GM21381 (cell line): ENCODE data around the gene DHX15.
A peak's percentile ranks its signal among the peaks of the same experiment; 100 is the strongest.

Source experiments
- ATAC-seq: cut with Tn5 transposase; IDR thresholded peaks from one replicate; pipeline ENCODE4 v1.9.1; 2021; ENCODE audit warnings: mild to moderate bottlenecking, moderate library complexity; ENCODE audit not compliant: unreplicated experiment

Gene DHX15

DNA sequence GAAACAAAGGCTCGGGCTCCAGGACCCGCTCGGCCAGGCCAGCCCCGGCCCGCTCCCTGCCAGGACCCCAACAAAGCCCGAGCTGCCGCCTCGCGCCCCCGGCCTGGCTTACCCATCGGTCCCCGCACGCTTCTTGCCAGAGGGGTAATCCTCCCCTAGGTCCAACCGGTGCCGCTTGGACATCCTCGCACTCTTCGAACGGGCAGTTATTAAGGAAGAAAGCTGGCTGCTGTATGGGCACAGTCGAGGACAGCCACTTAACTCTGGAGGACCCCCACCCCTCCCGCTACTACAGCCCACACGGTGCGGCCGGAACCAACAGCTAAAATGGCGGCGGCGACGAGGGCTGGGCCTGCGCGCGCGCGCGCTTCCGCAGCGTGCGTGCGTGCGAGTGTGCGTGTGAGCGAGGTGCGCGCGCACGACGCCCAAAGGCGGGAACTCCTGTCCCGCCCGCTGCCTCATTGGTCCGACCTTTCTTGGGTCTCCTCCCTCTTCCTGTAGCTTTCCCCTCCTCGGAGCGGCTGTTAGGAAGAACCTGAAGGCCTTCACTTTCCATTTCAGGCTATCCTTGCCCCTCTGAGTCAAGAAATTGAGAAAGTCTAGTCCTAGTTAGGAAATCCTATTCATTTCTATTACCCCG is at the start of gene DHX15:
Gene DHX15 (minus strand): TSS at position 344 of the 640 bp plus-strand sequence. CDS start 161 bp downstream, at position 183.
- ATAC-seq: peak; percentile 85

DNA sequence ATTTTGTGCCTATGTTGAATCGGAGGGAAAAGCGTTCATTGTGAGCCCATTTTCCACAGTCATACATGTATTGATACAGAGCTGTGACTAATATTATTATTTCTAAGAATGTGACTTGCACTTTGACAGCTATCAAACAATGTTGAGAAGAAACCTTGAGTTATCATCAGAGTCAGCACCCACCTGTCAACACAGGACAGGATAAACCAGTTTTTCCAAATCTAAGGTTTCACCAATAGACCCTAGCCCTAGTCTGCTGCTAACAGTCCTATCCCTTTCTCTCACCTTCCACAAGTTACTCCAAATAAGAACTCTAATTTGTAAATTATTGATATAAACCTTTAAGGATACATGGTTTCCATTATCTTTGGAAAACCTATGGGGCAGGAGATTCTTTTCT is 47.7 kb upstream of the DHX15 start:
- ATAC-seq: no peak

DNA sequence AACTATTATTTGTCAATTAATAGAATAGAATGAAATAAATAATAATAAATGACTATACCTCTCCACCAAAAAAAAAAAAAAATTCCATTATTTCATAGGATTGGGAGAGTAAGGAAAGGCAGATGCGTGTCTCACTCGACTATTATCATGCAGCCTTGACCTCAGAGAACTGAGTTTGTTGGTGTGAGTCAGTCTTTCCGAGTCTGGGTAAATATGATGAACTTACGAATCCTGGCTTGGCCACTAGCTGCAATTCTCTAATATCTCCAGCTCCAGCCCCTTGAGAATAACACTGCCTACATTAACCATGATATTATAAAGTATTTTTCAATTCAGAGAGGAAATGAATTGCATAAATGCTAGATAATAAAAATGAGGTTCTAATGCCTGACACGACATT is 46.6 kb upstream of the DHX15 start:
- no peak for ATAC-seq

DNA sequence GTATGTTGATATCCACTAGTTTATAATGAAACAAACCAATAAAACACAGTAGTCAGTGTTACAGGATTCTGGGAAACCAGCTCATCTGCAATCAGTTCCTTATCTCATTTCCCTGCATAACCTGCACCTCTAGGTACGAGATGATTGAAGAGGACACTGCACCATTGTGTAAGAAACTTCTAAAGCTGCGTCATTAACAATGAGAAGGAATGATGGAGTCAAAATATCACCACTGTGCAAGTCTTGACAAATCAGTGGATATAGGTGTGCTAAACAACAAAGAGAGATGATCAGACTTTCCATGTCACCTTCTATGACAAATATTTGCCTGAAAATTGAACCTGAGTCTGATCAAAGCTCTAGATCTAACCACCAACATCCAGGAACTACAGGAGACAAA is 40.7 kb upstream of the DHX15 start:
- ATAC-seq: no peak

DNA sequence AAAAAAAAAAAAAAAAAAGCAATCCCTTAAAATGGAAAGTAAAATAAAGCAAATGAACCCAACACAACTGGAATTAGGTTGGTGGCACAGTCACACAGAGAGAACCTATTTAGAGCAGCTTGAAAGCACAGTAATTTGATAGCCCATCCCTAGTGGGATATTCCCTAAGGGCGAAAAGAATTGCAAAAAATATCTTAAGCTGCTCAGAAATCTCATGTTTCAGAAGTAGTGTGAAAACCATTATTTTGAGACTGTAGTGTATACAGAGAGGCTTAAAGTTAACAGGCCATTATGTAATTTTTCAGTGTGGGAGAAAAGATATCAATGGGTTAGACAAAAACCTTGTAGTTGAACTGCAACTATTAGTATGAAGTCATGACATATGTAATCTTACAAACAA is 40.0 kb upstream of the DHX15 start:
- no peak for ATAC-seq

DNA sequence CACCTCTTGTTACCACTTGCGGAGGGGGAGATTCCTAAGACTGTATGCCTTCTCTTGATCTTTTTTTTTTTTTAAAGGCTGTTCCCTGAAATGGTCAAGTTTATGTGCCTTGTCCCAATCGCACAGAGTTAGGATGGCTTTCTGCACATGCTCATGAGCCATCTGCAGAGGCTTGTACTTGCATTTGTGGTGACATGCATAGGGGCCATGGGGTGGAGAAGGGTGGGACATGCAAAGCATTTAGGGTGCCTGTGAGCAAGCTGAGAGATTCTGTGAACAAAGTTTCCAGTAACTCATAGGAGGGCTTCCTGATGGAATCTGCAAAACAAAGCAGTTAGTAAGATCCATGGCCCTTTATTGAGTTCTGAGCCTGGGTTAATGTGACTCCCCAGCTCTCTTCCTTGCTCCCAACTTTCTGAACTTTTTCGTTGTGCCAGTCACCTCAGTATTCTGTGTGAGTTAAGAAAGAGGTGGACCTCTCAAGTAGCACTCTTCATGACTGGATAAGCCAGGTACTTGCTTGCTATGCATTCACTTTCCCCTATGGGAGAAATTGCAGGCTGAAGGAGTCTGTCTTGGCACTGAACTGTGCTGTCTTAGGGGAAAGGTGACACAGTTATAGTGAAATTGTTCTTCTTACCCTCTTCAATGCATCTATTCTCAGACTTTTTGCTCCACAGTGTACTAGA is 37.9 kb upstream of the DHX15 start:
- no peak for ATAC-seq

DNA sequence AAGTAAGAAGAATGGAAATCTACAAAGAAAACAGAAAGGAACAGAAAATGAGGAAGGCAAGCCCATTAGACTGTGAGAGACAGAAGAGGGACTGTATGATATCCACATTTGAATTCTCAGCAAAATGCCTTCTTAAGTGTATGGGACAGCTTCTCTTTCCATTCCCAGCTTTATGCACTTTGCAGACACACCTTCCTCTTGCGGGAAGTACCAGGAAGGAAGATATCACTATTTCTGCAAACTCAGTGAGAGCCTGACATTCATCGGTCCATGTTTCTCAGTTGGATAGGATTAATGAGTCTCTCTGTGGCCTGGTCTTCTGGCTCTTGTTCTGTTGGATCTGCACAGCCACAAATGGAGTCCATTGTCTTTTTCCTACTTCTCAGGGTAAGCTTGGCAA is 31.6 kb upstream of the DHX15 start:
- ATAC-seq: no peak

DNA sequence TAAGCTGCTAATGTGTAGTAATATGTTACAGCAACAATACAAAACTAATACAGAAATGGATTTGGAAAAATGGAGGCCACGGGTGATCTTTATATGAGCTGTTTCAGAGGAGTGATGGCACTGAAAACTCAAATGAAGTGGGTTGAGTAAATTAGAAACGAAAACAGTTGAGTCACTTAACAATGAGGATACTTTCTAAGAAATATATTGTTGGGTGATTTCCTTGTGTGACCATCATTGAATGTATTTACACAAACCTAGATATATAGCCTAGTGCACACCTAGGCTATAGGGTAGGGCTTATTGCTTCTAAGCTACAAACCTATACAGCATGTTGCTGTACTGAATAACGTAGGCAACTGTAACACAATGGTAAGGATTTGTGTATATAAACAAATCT is 30.5 kb upstream of the DHX15 start:
- no peak for ATAC-seq

DNA sequence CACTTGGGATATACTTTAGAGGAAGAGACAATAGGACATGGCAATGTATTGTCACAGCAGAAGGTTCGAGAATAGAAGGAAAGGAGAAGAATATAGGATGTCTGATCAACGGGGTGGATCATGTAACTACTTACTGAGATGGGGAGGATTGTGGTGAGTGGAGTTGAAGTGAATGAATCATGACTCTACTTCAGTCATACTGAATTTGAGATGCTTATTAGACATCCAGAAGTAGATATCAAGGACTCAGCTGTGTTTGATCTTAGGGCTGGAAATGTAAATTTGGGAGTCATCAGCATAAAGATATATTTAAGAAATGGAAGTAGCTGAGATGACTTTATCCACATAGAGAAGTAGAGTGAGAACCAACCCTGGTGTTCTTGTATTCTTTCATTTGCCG is 29.1 kb upstream of the DHX15 start:
- ATAC-seq: no peak

DNA sequence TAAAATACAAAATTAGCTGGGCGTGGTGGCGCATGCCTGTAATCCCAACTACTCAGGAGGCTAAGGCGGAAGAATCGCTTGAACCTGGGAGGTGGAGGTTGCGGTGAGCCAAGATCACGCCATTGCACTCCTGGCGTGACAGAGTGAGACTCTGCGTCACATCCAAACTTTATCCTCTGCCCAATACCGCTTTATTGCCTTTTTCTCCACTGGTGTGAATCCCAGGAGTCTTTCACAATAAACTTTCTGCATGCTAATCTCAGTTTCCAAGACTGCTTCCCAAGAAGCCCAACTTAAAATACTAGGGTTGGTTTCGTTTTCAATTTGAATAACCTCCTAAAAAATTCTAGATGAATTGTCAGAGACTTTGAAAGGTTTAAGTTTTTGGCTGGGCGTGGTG is 27.2 kb upstream of the DHX15 start:
- no peak for ATAC-seq

DNA sequence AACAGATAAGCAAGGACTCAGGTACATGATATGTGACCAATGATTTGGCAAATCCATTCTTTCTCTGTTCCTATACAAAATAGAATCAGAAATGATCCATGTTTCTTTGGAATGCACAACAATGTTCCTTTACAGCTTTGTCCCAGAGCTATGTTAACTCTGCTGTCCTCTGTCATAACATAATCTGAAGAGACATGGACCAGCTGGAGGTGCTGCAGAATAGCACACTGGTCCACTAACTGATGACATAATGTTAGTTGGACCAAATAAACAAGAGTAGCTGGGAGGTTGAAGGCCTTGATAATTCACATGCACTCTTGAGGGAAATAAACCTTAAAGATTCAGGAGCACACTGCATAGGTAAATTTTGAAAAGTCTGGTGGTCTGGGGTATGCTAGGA is 23.0 kb upstream of the DHX15 start:
- ATAC-seq: no peak

DNA sequence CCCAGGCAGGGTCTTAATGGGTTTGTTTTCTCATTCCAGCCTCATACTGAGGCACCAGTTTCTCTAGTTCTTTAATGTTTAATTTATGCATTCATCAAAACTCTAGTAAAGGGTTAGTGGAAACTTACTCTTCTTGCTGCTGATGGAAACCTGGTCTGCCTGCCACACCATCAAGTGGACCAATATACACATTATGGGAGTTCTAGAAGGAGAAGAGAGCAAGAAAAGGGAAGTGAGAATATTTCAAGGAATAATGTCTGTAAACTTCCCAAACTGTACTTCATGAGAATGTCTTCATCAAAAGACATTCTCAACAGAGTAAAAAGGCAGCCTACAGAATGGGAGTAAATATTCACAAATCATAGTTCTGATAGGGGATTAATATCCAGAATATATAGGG is 20.9 kb upstream of the DHX15 start:
- no peak for ATAC-seq

DNA sequence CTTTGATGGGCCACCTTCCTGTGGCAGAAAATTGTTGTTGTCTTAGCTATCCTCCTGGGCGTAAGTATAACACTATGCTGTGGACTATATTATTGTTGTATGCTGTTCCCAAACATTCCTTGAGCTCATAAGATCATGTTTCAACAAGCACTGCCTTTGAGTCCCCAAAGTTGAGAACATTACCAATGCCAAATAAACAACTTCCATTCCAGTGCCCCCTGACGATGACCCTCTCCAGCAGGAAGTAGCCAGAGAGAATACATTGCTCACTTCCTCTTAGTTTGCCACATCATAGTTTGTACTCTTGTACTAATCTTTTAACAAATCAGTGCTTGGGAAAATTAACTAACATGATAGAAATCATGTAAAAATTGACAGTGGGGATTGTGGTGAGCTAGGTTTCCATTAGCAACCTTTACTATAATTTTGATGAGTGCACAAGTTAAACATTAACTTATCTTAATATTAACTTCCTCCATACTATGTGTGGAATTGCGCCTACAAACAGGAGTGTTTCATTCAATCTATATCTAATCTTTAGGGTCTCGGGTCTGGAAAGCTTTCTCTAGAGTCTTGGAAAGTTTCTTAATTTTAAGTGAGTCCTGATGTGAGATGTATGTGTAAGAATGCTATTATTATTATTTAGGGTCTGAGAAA is 20.3 kb upstream of the DHX15 start:
- no peak for ATAC-seq

DNA sequence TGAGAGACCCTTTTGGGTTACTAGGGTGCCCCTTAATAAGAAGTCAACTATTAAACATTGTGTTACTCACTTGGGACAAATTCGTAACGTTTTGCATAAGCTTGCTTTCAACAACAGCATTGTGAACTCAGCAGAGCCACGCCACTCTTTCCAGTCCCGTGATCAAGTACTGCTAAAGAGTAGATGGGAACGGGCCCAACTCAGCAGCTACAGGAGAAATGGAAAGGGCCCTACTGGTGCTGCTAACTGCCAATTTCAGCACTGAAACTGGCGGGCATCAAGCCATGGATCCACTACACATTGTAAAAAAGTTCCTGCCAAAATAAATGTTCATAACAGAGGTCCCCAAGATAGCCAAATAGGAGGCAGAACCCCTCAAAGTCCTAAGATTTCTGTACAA is 19.0 kb upstream of the DHX15 start:
- ATAC-seq: no peak

DNA sequence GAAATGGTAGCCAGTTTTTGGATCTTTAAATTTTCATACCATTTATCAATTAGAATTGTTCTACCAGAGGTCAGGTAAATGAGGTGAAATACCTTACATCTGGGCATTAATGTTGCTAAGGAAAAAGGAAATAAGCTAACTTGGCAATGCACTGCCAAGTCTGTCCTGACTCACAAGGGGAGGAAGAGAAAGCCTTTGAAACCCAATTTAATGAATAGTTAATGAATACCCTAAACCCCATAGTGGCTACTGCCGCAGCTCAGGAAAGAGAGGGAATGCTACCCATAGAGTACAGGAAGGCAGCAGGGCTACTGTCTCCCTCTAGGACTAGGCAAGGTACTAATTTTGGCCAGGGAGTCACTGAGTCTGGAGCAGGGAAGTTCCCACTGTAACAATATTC is 16.8 kb upstream of the DHX15 start:
- ATAC-seq: no peak

DNA sequence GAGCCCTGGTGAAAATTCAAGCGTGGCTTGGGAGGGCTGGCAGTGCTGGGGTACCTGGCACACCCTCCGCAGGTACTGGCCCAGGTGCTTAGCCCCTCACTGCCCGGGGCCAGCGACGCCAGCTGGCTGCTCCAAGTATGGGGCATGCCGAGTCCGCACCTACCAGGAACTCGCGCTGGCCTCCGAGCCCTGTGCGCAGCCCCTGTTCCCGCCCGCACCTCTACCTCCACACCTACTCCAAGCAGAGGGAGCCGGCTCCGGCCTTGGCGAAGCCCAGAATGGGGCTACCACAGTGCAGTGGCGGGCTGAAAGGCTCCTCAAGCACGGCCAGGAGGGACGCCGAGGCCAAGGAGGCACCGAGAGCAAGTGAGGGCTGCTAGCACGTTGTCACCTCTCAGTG is 14.9 kb upstream of the DHX15 start:
- no peak for ATAC-seq

DNA sequence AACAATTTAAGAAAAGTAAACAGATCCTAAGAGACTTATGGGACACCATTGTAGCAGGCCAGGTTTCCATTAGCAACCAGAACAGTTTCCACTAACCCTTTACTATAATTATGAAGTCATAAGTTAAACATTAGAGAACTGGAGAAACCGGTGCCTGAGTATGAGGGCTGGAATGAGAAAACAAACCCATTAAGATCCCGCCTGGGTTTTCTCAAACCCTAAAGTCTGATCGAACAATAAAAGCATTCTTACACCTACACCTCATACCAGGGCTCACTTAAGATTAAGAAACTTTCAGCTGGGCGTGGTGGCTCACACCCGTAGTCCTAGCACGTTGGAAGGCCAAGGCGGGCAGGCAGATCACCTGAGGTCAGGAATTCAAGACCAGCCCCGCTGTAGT is 13.7 kb upstream of the DHX15 start:
- ATAC-seq: no peak

DNA sequence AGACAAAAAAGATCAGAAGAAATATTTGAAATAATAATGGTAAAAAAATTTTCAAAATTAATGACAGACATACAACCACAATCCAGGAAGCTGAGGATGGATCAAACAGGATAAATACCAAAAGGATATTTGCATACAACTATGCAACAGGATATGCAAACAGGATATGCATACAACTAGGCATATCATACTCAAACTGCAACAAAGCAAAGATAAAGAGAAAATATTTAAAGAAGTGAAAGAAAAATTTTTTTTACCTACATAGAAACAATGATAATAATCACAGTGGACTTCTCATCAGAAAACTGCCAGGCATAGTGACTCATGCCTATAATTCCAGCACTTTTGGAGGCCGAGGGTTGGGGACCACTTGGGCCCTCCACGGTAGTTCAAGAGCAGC is 11.3 kb upstream of the DHX15 start:
- no peak for ATAC-seq

DNA sequence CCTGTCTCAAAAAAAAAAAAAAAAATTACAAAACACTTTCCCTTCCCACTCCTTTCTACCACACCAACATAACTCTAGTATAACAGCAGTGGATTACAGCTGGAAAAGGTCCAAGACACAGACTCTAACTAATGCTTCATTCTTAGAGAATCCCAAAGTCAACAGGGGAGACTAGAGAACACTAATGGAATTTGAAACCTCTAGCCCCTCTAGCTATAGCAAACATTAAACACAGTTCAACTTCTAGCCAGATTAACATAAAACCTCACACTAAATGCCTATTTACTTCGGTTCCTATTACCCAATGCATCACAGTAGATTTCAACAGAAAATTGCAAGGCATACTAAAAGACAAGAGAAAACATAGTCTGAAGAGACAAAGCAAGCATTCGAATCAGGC is 10.5 kb upstream of the DHX15 start:
- no peak for ATAC-seq

DNA sequence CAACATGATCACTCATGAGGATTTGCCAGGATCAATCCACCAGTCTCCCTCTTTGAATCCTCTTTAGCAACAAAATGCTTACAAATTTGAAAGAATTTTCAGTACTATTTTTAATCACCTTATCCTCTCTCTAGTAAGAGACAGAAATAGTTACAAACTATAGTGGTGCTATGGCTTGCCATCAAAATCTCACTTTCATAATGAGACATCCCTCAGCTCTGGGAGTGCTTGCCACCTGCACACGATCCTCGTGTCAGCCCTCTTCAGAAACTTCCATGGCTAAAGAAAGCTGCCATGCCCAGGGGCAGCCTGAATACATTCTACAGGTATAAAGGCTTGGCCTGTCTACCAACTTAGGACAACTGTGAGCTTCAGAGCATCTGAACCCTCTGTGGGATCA is 5.1 kb upstream of the DHX15 start:
- ATAC-seq: peak; percentile 48

DNA sequence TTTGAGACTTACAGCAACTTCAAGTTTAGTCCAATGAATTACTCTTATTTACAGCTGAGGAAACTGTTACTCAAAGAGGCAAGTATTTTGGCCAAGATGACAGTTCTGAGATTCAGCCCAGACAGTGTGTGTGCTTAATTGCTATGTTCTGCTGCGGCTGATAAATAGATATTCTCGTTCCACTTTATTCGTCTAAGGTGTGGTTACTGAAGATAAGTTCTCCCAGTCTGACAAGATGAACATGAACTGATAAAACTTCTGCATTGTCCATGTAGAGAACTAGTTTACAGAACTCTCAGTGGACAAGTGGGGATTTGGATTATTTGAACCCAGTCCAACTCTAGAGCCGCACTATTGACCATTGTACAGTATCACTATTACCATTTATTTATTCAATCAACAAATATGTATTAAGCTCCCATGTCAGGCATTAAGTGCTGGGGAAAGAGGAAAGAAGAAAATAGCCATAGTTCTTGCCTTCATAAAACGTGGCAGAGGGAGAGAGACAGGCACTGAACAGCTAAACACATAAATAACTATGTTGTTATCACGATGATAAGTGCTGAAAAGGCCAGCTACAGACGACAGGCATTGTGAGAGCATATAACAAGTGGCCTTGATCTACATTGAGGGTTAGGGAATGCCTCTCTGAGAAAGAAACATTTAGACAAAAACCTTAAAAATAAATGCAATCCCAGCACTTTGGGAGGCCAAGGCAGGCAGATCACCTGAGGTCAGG is 4.0 kb upstream of the DHX15 start:
- ATAC-seq: no peak
